Astrocyte of the cerebellum (primary cell): Measurements from ENCODE around the gene PIP5K1C.

ENCODE experiments used
- DNase-seq: peaks from one replicate; pipeline ENCODE4 v3.0.0-alpha.2; 2011; ENCODE audit warnings: low read depth
- H3K4me3 ChIP-seq: 2 replicates; pipeline ENCODE4 v1.5.1; 2011; ENCODE audit warnings: mild to moderate bottlenecking, low read depth, low read length, moderate library complexity
- CTCF ChIP-seq: IDR thresholded peaks from 2 replicates; pipeline ENCODE4 v1.5.1; 2012; ENCODE audit warnings: low read length, low read depth, moderate library complexity, mild to moderate bottlenecking; ENCODE audit errors: missing control alignments
- in situ Hi-C: cut with HindIII; loops from 2 replicates; pipeline ENCODE4 v1.10.0; 2017; ENCODE audit warnings: low sequenced_read_pairs

Gene PIP5K1C

DNA sequence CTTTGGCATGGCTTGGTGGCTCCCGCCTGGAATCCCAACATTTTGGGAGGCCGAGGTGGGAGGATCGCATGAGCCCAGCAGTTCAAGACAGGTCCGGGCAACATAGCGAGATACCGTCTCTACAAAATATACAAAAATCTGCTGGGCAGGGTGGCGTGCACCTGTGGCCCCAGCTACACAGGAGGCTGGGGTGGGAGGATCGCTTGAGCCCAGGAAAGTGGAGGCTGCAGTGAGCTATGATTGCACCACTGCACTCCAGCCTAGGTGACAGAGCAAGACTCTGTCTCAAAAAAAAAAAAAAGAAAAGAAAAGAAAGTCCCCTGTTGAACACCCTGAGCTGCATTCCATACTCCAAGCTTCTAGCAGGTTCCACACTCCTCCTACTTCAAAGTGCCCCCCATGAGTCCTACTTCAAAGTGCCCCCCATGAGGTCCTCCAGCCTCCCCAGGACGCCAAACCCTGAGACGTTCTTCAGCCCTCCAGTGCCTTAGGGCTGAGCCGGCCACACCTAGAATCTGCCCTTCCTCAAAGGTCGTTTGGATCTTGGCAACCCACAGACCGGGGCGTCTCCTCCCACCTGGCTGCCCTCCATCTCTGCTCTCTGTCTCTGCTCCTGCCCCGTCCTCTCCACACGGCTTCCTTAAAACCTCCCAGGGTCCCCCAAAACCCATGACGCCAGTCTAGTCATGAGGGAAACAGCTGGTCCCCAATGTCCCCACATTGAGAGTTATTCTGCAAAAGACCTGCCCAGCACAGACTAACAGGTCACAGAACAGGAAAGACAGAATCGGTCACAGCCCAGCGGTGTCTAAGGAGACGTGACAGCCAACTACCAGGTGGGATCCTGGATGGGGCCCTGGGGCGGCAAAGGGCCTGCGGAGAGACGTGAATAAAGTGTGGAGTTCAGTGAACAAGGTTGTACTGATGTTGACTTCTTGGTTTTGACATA, 12.7 kb upstream of the PIP5K1C start:
- no peak for DNase-seq
- TF ChIP-seq CTCF, result no peak

DNA sequence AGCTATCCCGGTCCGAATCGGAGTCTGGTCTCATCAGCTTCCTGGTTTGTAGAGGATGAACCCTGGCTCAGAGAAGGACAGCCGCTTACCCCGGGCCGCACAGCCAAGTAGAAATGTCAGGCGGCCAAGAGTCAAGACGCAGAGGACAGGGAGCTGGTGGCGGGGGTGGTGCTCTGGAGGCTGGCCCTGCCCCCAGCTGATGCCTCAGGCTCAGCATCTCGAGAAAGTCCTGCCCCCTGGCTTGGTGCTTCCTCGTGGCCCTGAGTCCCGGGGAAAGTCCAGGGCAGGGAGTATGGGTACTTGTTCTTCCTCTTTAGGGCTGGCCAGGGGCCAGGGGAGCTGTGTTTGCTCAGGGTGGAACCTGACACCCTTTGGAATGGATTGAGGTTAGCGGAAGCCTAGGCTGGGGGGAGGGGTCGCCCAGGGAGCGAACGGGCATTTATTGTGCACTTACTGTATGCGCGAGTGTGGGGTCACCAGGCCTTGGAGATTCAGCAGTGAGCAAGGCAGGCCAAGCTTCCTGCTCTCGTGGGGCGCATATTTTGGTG, 10.1 kb upstream of the PIP5K1C start:
- in situ Hi-C loops, result no loop called here
- no peak for DNase-seq
- TF ChIP-seq CTCF, result no peak
- no peak overlapping the region for H3K4me3 ChIP-seq

More for the DNA sequence above, 12.7 kb upstream of the PIP5K1C start:
- in situ Hi-C loops, result no loop called here
- H3K4me3 ChIP-seq, result no peak overlapping the region

DNA sequence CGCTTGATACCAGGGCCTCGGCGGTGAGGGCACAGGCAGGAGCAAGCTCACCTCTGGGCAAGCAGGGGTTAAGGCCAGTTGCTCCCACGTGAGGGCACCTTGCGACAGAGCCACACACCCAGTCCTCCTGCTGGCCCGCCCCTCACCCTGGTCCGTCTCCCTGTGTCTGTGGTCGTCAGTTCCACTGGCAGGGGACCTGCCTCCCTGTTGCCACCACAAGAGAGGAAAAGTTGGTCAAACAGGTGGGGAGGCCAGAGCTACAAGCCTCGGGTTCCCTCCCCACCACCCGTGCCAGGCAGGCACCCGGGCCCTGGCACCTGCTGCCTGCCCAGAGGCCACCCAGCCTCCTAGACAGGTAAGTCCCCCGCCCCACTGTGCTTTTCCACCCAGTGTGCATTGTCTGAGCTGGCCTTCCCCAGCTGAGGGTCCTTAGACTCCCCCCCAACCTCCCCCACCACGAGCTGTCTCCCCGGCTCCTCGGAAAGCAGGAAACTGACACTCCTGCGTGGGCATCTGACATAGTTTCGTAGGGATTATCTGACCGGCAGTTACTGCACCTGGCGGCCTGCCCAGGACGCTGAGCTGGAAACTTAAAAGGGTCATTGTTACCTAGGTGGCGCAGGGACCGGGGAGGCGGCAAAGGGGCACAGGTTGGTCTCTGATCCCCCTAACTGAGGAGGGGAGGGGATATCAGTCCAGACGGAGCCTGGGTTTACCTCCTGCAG, 8.1 kb upstream of the PIP5K1C start, which contains the start of gene TJP3:
TJP3 (plus strand) TSS at position 178 of the 725 bp plus-strand sequence. CDS start 20,049 bp downstream, outside the sequence.
- no peak within 1 kb of the TSS for H3K4me3 ChIP-seq
- TF ChIP-seq CTCF, result no peak
- in situ Hi-C loops, result no loop called here
- DNase-seq, result no peak

DNA sequence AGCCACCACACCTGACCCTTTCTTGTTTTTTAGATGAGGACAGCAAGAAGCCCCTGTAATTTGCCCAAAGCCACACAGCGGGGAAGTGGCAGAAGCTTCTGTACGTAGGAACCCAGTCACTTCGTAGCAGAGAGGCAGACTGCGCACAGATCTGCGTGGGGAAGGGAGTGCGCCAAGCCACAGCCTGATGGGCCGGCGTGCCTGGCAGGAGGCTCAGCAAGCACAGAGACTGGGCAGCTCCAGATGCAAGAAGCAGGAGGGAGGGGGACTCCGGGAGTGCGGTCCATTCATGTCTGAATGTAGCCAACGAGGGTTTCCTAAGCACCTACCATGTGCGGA, 7.6 kb upstream of the PIP5K1C start:
- in situ Hi-C loops, result no loop called here
- no peak for TF ChIP-seq CTCF
- no peak for DNase-seq
- H3K4me3 ChIP-seq, result no peak overlapping the region

DNA sequence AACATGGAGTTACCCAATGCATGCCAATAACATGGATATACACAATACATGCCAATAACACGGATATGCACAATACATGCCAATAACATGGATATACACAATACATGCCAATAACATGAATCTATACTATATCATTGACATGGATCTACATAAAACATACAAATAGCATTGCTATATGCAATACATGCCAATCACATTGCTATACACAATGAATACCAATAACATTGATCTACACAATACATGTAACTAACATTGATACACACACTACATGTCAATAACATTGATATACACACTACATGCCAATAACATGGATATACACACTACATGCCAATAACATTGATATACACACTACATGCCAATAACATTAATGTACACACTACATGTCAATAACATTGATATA, 932 bp upstream of the PIP5K1C start:
- H3K4me3 ChIP-seq, result no peak overlapping the region
- no peak for DNase-seq
- TF ChIP-seq CTCF, result no peak
- in situ Hi-C loops, result no loop called here

DNA sequence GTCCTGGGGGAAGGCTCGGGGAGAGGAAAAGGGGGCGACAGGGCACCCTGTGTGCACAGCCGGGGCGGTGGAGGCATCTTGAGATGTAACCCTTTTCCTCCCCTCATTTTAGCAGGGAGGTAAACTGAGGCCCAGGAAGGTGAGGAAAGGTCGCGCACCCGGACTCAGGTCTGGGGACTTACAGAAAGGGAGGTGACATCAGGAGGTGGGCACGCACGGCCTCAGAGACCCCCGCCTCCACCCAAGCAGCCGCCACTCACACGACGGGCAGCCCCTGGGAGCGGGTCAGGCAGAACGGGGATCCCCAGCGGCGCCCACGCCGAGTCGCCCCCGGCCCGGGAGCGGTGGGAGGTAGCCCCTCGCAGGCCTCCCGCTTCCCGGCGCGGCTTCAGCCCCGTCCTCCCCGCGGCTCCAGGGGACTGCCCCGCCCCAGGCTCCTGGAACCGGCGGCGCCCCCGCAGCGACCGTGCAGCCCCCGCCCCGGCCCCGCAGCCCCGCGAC, 477 bp downstream of the PIP5K1C start:
- in situ Hi-C loops, result no loop called here

More for the DNA sequence above, 477 bp downstream of the PIP5K1C start:
- H3K4me3 ChIP-seq, result peak overlapping the region; percentile 74
- TF ChIP-seq CTCF, result no peak
- no peak for DNase-seq
